Sigmoid colon (tissue), 4 donors: Measurements from ENCODE around the gene CA11.
"Not testable (repeated sequence)": the region's sequence is repeated elsewhere in the genome, so short reads cannot be mapped to it uniquely, and the experiment has no call there.

ENCODE experiments used
- EP300 ChIP-seq, 4 donors: sonication (generic); formaldehyde crosslinking; IDR thresholded peaks; one replicate each; pipeline ENCODE4 v1.6.1; 2017; ENCODE audit warnings: antibody characterized with exemption in 4 of 4
- POLR2A ChIP-seq, 2 donors: fragments of 450-650 bp; IDR thresholded peaks; one replicate each; pipeline ENCODE4 v1.6.1; 2016; ENCODE audit warnings: antibody characterized with exemption in 2 of 2, mild to moderate bottlenecking in 2 of 2, moderate library complexity in 2 of 2
- POLR2AphosphoS5 ChIP-seq, 4 donors: sonication (generic); formaldehyde crosslinking; IDR thresholded peaks; one replicate each; pipeline ENCODE4 v1.6.1; 2017; ENCODE audit warnings: antibody characterized with exemption in 4 of 4
- TF ChIP-seq, protein P1 (sequence below), 4 experiments: fragments of 450-650 bp in 3 of 4; fragments of 200-600 bp in 1 of 4; IDR thresholded peaks; one replicate each; pipeline ENCODE4 v1.5.1; 2016 to 2019; ENCODE audit warnings: antibody characterized with exemption in 4 of 4, mild to moderate bottlenecking in 3 of 4, moderate library complexity in 2 of 4

DNA sequence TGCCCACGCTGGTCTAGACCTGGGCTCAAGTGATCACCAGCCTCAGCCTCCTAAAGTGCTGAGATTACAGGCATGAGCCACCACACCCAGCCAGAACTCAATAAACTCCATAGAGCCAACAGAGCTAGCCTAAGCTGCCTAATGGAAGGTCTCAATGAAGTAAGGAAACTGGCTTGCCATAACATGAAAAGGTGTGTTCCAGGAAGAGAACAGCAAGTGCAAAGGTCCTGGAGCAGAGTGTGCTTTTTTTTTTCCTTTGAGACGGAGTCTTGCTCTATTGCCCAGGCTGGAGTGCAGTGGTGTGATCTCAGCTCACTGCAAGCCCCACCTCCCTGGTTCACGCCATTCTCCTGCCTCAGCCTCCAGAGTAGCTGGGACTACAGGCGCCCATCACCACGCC, 11.8 kb upstream of the CA11 start:
- TF ChIP-seq, protein P1, sequence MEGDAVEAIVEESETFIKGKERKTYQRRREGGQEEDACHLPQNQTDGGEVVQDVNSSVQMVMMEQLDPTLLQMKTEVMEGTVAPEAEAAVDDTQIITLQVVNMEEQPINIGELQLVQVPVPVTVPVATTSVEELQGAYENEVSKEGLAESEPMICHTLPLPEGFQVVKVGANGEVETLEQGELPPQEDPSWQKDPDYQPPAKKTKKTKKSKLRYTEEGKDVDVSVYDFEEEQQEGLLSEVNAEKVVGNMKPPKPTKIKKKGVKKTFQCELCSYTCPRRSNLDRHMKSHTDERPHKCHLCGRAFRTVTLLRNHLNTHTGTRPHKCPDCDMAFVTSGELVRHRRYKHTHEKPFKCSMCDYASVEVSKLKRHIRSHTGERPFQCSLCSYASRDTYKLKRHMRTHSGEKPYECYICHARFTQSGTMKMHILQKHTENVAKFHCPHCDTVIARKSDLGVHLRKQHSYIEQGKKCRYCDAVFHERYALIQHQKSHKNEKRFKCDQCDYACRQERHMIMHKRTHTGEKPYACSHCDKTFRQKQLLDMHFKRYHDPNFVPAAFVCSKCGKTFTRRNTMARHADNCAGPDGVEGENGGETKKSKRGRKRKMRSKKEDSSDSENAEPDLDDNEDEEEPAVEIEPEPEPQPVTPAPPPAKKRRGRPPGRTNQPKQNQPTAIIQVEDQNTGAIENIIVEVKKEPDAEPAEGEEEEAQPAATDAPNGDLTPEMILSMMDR (IDR thresholded peaks at IDR 0.05) = not testable (repeated sequence)
- not testable (repeated sequence) for TF ChIP-seq POLR2A, EP300, POLR2AphosphoS5 (IDR thresholded peaks at IDR 0.05)
